Measurements from ENCODE around the gene NPTN.

- TF ChIP-seq CTCF (IDR thresholded peaks at IDR 0.05) (no peak), POLR2A (IDR thresholded peaks at IDR 0.05) (no peak)
Observed at GRCh38 chr15:73654659-73655058, 21.5 kb upstream of the NPTN start.

Data from adrenal gland (tissue), 5 donors.